Esophagus muscularis mucosa (tissue), 4 donors: ENCODE measurements around the gene ACTR6.
A peak's percentile ranks its signal among the peaks of the same experiment; 100 is the strongest.

ENCODE experiments used
- CTCF ChIP-seq, 3 experiments: fragments of 200-600 bp in 2 of 3; fragments of 450-650 bp in 1 of 3; sonication (generic) in 2 of 3; IDR thresholded peaks; one replicate each; pipeline ENCODE4 v1.5.1; 2017 to 2019; ENCODE audit warnings: antibody characterized with exemption in 3 of 3, mild to moderate bottlenecking in 2 of 3, moderate library complexity in 1 of 3
- EP300 ChIP-seq: sonication (generic); formaldehyde crosslinking; IDR thresholded peaks from one replicate; pipeline ENCODE4 v1.6.1; 2017; ENCODE audit warnings: antibody characterized with exemption
- POLR2A ChIP-seq: fragments of 450-650 bp; IDR thresholded peaks from one replicate; pipeline ENCODE4 v1.6.1; 2017; ENCODE audit warnings: antibody characterized with exemption, moderate library complexity, mild to moderate bottlenecking, low read depth
- POLR2AphosphoS5 ChIP-seq, 2 donors: sonication (generic); formaldehyde crosslinking; IDR thresholded peaks; one replicate each; pipeline ENCODE4 v1.6.1; 2017; ENCODE audit warnings: antibody characterized with exemption in 2 of 2

GRCh38 chr12:100154474-100155247, 46.0 kb upstream of the ACTR6 start:
- peak; percentile 59 to 84 (median 64) for TF ChIP-seq CTCF (IDR thresholded peaks at IDR 0.05)
- no peak for TF ChIP-seq EP300
- no peak for TF ChIP-seq POLR2A
- TF ChIP-seq POLR2AphosphoS5 (IDR thresholded peaks at IDR 0.05), result no peak
